A172 (cell line): ENCODE measurements around the gene PLEKHH1. TPM values are rescaled to one million over a fixed set of nuclear protein-coding genes. Genes with fewer than 3 reads are reported as not detected.

Experiments
- DNase-seq: peaks from one replicate; pipeline ENCODE4 v3.0.0-alpha.2; 2015; ENCODE audit warnings: low spot score
- total RNA-seq: library from RNA; depleted of rRNA; stranded (reverse); fragments of >200 nt; shearing (Covaris generic); gene quantifications from 2 replicates; pipeline ENCODE4 v1.2.3, GENCODE V29; 2014; rRNA removed

The PLEKHH1 gene
- total RNA-seq: 1.3 and 5.0 TPM in 2 replicates

GRCh38 chr14:67532998-67533753, at the start of gene PLEKHH1:
Gene PLEKHH1, plus strand, starts transcription at chr14:67533290. Its CDS starts 8,578 bp downstream, at chr14:67541868.
- peak; percentile 44 for DNase-seq

- DNase-seq: no peak
Measured at GRCh38 chr14:67483579-67484285, 49.4 kb upstream of the PLEKHH1 start.

GRCh38 chr14:67485501-67486095, 47.5 kb upstream of the PLEKHH1 start:
- DNase-seq: no peak

- DNase-seq: no peak
Measured at GRCh38 chr14:67486890-67487289, 46.2 kb upstream of the PLEKHH1 start.

GRCh38 chr14:67487332-67487731, 45.8 kb upstream of the PLEKHH1 start:
- no peak for DNase-seq

- peak; percentile 6 for DNase-seq
Measured at GRCh38 chr14:67487937-67488893, 44.9 kb upstream of the PLEKHH1 start, which contains the start of gene TMEM229B. Gene TMEM229B, minus strand, starts transcription at chr14:67488721. Its CDS starts 14,798 bp downstream, at chr14:67473923.

- no peak for DNase-seq
Measured at GRCh38 chr14:67490196-67490595, 42.9 kb upstream of the PLEKHH1 start.

- no peak for DNase-seq
Measured at GRCh38 chr14:67491285-67491684, 41.8 kb upstream of the PLEKHH1 start.

GRCh38 chr14:67491741-67492507, 41.2 kb upstream of the PLEKHH1 start:
- DNase-seq: no peak

GRCh38 chr14:67492538-67492937, 40.6 kb upstream of the PLEKHH1 start:
- no peak for DNase-seq

GRCh38 chr14:67493092-67493717, 39.9 kb upstream of the PLEKHH1 start:
- DNase-seq: no peak

- DNase-seq: no peak
Measured at GRCh38 chr14:67495827-67496226, 37.3 kb upstream of the PLEKHH1 start.

GRCh38 chr14:67497216-67497615, 35.9 kb upstream of the PLEKHH1 start:
- DNase-seq: no peak

GRCh38 chr14:67497716-67498115, 35.4 kb upstream of the PLEKHH1 start:
- DNase-seq: no peak

GRCh38 chr14:67500981-67501380, 32.1 kb upstream of the PLEKHH1 start:
- no peak for DNase-seq

- no peak for DNase-seq
Measured at GRCh38 chr14:67501670-67502069, 31.4 kb upstream of the PLEKHH1 start.

GRCh38 chr14:67502867-67503266, 30.2 kb upstream of the PLEKHH1 start:
- no peak for DNase-seq

- DNase-seq: no peak
Measured at GRCh38 chr14:67503331-67503730, 29.8 kb upstream of the PLEKHH1 start.

- no peak for DNase-seq
Measured at GRCh38 chr14:67505254-67505653, 27.8 kb upstream of the PLEKHH1 start.

- no peak for DNase-seq
Measured at GRCh38 chr14:67508956-67509355, 24.1 kb upstream of the PLEKHH1 start.
